ENCODE measurements around the gene SCD5.
A peak's percentile ranks its signal among the peaks of the same experiment; 100 is the strongest.

The SCD5 gene

GRCh38 chr4:82797040-82797404 is 1.6 kb downstream of the SCD5 start:
- DNase-seq (ENCODE audit: low read depth), result no peak

GRCh38 chr4:82792912-82793649 is 5.5 kb downstream of the SCD5 start:
- no peak for DNase-seq (ENCODE audit: low read depth)

GRCh38 chr4:82791179-82791578 is 7.4 kb downstream of the SCD5 start:
- no peak for DNase-seq (ENCODE audit: low read depth)

GRCh38 chr4:82790060-82790660 is 8.4 kb downstream of the SCD5 start:
- DNase-seq (ENCODE audit: low read depth), result no peak

- no peak for DNase-seq (ENCODE audit: low read depth)
Measured at GRCh38 chr4:82789025-82789776, 9.4 kb downstream of the SCD5 start.

GRCh38 chr4:82787342-82787741 is 11.3 kb downstream of the SCD5 start:
- no peak for DNase-seq (ENCODE audit: low read depth)

- no peak for DNase-seq (ENCODE audit: low read depth)
Measured at GRCh38 chr4:82786828-82787227, 11.8 kb downstream of the SCD5 start.

- DNase-seq (ENCODE audit: low read depth), result peak; percentile 70
Measured at GRCh38 chr4:82785611-82786400, 12.8 kb downstream of the SCD5 start.

GRCh38 chr4:82784681-82785610 is 13.7 kb downstream of the SCD5 start:
- DNase-seq (ENCODE audit: low read depth), result no peak

- DNase-seq (ENCODE audit: low read depth), result no peak
Measured at GRCh38 chr4:82782626-82783345, 15.8 kb downstream of the SCD5 start.

GRCh38 chr4:82780752-82781231 is 17.8 kb downstream of the SCD5 start:
- DNase-seq (ENCODE audit: low read depth), result peak; percentile 27

GRCh38 chr4:82780170-82780751 is 18.3 kb downstream of the SCD5 start:
- DNase-seq (ENCODE audit: low read depth), result no peak

- no peak for DNase-seq (ENCODE audit: low read depth)
Measured at GRCh38 chr4:82779032-82779431, 19.6 kb downstream of the SCD5 start.

GRCh38 chr4:82777857-82778525 is 20.6 kb downstream of the SCD5 start:
- DNase-seq (ENCODE audit: low read depth), result no peak

GRCh38 chr4:82776925-82777542 is 21.6 kb downstream of the SCD5 start:
- peak; percentile 52 for DNase-seq (ENCODE audit: low read depth)

- no peak for DNase-seq (ENCODE audit: low read depth)
Measured at GRCh38 chr4:82775243-82775642, 23.4 kb downstream of the SCD5 start.

- no peak for DNase-seq (ENCODE audit: low read depth)
Measured at GRCh38 chr4:82774711-82775171, 23.9 kb downstream of the SCD5 start.

- DNase-seq (ENCODE audit: low read depth), result no peak
Measured at GRCh38 chr4:82773057-82773456, 25.5 kb downstream of the SCD5 start.

GRCh38 chr4:82770607-82771006 is 28.0 kb downstream of the SCD5 start:
- no peak for DNase-seq (ENCODE audit: low read depth)

All from fibroblast of gingiva (primary cell).